Measurements from ENCODE around the gene MDC1. TPM values are rescaled to one million over a fixed set of nuclear protein-coding genes. Genes with fewer than 3 reads are reported as not detected.

MDC1 gene
- total RNA-seq, 4 donors from 2014 or later, result 7.0 to 13.2 (median 10.4) TPM

GRCh38 chr6:30741789-30742315 lies 24.8 kb upstream of the MDC1 start:
- TF ChIP-seq CTCF (IDR thresholded peaks at IDR 0.05; ENCODE audit: low read depth), result no peak

- TF ChIP-seq CTCF (IDR thresholded peaks at IDR 0.05; ENCODE audit: low read depth), result no peak
These were observed 24.1 kb upstream of the MDC1 start for GRCh38 chr6:30741063-30741779.

GRCh38 chr6:30740540-30740870 lies 23.4 kb upstream of the MDC1 start:
- TF ChIP-seq CTCF (IDR thresholded peaks at IDR 0.05; ENCODE audit: low read depth), result no peak

- no peak for TF ChIP-seq CTCF (IDR thresholded peaks at IDR 0.05; ENCODE audit: low read depth)
These were observed 21.5 kb upstream of the MDC1 start for GRCh38 chr6:30738532-30738931.

- no peak for TF ChIP-seq CTCF (IDR thresholded peaks at IDR 0.05; ENCODE audit: low read depth)
These were observed 18.7 kb upstream of the MDC1 start for GRCh38 chr6:30735668-30736314.

- TF ChIP-seq CTCF (IDR thresholded peaks at IDR 0.05; ENCODE audit: low read depth), result no peak
These were observed 15.3 kb upstream of the MDC1 start for GRCh38 chr6:30732237-30732943.

All from subcutaneous adipose tissue (tissue), 4 donors.